ENCODE results near the gene GPRIN3.
"Not testable (repeated sequence)": the region's sequence is repeated elsewhere in the genome, so short reads cannot be mapped to it uniquely, and the experiment has no call there.

Gene GPRIN3

GRCh38 chr4:89214308-89214707, 93.3 kb downstream of the GPRIN3 start:
- DNase-seq (ENCODE audit: insufficient read length, low spot score) (no peak), FAIRE-seq (no peak)
- TF ChIP-seq, protein P1, sequence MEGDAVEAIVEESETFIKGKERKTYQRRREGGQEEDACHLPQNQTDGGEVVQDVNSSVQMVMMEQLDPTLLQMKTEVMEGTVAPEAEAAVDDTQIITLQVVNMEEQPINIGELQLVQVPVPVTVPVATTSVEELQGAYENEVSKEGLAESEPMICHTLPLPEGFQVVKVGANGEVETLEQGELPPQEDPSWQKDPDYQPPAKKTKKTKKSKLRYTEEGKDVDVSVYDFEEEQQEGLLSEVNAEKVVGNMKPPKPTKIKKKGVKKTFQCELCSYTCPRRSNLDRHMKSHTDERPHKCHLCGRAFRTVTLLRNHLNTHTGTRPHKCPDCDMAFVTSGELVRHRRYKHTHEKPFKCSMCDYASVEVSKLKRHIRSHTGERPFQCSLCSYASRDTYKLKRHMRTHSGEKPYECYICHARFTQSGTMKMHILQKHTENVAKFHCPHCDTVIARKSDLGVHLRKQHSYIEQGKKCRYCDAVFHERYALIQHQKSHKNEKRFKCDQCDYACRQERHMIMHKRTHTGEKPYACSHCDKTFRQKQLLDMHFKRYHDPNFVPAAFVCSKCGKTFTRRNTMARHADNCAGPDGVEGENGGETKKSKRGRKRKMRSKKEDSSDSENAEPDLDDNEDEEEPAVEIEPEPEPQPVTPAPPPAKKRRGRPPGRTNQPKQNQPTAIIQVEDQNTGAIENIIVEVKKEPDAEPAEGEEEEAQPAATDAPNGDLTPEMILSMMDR (IDR thresholded peaks at IDR 0.05; ENCODE audit: insufficient read depth, missing control alignments): no peak

DNA sequence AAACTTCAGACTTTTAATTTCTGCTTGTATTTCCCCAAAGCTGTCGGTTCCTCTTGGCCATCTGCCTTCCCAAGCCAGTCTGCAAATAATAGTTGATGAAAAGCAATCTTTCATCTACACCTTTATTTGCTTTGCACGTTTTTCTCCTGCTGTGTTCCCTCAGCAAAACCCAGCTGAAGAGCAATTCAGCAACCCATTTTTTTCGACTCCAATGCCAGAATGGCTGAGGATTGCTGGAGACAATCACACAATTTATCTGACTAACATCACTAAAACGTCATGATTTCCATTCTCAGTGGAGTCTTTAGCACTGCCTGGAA, 94.3 kb downstream of the GPRIN3 start:
- FAIRE-seq: no peak
- no peak for DNase-seq (ENCODE audit: insufficient read length, low spot score)
- TF ChIP-seq, protein P1 (IDR thresholded peaks at IDR 0.05; ENCODE audit: insufficient read depth, missing control alignments): no peak

DNA sequence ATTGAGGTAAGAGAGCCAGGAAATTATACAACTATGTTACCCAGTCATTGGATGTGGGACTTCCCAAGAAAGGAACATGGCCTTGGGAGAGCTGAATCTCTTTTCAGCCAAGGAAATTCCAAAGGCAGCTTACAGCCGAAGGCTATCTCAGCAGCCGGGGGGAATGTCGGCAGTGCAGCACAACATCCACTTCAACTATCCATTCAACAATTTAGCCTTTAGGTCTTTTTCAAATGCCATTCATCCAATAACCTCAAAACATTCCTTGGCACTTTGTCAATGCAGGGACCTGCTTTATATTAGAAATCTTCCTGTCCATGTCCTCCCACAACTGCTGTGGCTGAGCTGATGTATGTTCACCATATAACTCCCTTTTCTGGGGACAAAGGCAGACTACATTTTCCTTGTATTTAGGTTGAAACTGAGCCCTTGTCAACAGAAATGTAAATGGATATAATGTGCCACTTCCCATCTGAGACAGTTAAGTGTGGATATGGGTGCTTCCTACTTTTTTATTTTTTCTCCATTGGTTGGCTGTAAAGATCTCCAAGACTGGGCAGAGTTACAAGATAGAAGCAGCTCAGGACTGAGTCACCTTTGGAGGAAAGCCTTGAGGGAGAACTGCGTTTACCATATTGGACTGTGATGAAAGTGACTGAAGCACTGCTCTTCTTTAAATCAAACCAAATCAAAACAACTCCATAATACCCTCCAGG, 94.8 kb downstream of the GPRIN3 start:
- FAIRE-seq (no peak), DNase-seq (ENCODE audit: insufficient read length, low spot score) (no peak)
- TF ChIP-seq, protein P1 (IDR thresholded peaks at IDR 0.05; ENCODE audit: insufficient read depth, missing control alignments): no peak

GRCh38 chr4:89204624-89205023, 103.0 kb downstream of the GPRIN3 start:
- no peak for FAIRE-seq
- TF ChIP-seq, protein P1 (IDR thresholded peaks at IDR 0.05; ENCODE audit: insufficient read depth, missing control alignments): no peak
- no peak for DNase-seq (ENCODE audit: insufficient read length, low spot score)

- FAIRE-seq (no peak), DNase-seq (ENCODE audit: insufficient read length, low spot score) (no peak)
- TF ChIP-seq, protein P1 (IDR thresholded peaks at IDR 0.05; ENCODE audit: insufficient read depth, missing control alignments): no peak
These were observed 103.7 kb downstream of the GPRIN3 start for GRCh38 chr4:89203902-89204301.

DNA sequence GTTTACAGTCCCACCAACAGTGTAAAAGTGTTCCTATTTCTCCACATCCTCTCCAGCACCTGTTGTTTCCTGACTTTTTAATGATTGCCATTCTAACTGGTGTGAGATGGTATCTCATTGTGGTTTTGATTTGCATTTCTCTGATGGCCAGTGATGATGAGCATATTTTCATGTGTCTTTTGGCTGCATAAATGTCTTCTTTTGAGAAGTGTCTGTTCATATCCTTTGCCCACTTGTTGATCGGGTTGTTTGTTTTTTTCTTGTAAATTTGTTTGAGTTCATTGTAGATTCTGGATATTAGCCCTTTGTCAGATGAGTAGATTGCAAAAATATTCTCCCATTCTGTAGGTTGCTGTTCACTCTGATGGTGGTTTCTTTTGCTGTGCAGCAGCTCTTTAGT, 108.2 kb downstream of the GPRIN3 start:
- DNase-seq (ENCODE audit: insufficient read length, low spot score); FAIRE-seq: not testable (repeated sequence)

- no peak for FAIRE-seq
- TF ChIP-seq, protein P1 (IDR thresholded peaks at IDR 0.05; ENCODE audit: insufficient read depth, missing control alignments): no peak
- no peak for DNase-seq (ENCODE audit: insufficient read length, low spot score)
These were observed 109.7 kb downstream of the GPRIN3 start for GRCh38 chr4:89197920-89198319.

GRCh38 chr4:89196745-89197144, 110.9 kb downstream of the GPRIN3 start:
- DNase-seq (ENCODE audit: insufficient read length, low spot score) (no peak), FAIRE-seq (no peak)
- TF ChIP-seq, protein P1 (IDR thresholded peaks at IDR 0.05; ENCODE audit: insufficient read depth, missing control alignments): no peak
